Mesenchymal stem cell (in vitro differentiated cells and primary cell): Measurements from ENCODE around the gene FTCD.

Experiments
- DNase-seq: peaks from one replicate; pipeline ENCODE4 v3.0.0-alpha.2; 2013
- H2AFZ ChIP-seq: one replicate; pipeline ENCODE4 v1.6.1; 2013; ENCODE audit warnings: low read depth, mild to moderate bottlenecking, control low read depth, inconsistent platforms, low read length, moderate library complexity
- H2AK5ac ChIP-seq: 2 replicates; pipeline ENCODE4 v1.6.1; 2013; ENCODE audit warnings: low read length, moderate library complexity, mild to moderate bottlenecking, inconsistent platforms; ENCODE audit not compliant: severe bottlenecking
- H2BK120ac ChIP-seq: one replicate; pipeline ENCODE4 v1.6.1; 2013; ENCODE audit warnings: low read depth, mild to moderate bottlenecking, inconsistent platforms, low read length, moderate library complexity
- H2BK12ac ChIP-seq, 2 experiments: one replicate each; pipeline ENCODE4 v1.6.1; 2013; ENCODE audit warnings: inconsistent platforms in 2 of 2, low read length in 2 of 2, mild to moderate bottlenecking in 2 of 2, moderate library complexity in 2 of 2, control low read depth in 1 of 2
- H2BK15ac ChIP-seq: one replicate; pipeline ENCODE4 v1.6.1; 2013; ENCODE audit warnings: mild to moderate bottlenecking, low read depth, inconsistent platforms; ENCODE audit not compliant: poor library complexity, severe bottlenecking
- H2BK5ac ChIP-seq: 2 replicates; pipeline ENCODE4 v1.6.1; 2013; ENCODE audit warnings: low read depth, mild to moderate bottlenecking, low read length, control low read depth, inconsistent platforms; ENCODE audit not compliant: poor library complexity, severe bottlenecking
- H3K14ac ChIP-seq, 2 experiments: one replicate each; pipeline ENCODE4 v1.6.1; 2013; ENCODE audit warnings: inconsistent platforms in 2 of 2, low read length in 2 of 2, control low read depth in 1 of 2, mild to moderate bottlenecking in 1 of 2, moderate library complexity in 1 of 2
- H3K18ac ChIP-seq, 2 experiments: one replicate each; pipeline ENCODE4 v1.6.1; 2013; ENCODE audit warnings: inconsistent platforms in 2 of 2, low read length in 2 of 2, control low read depth in 1 of 2, low read depth in 1 of 2, mild to moderate bottlenecking in 1 of 2
- H3K23ac ChIP-seq, 2 experiments: one replicate each; pipeline ENCODE4 v1.6.1; 2013; ENCODE audit warnings: inconsistent platforms in 2 of 2, low read length in 2 of 2, mild to moderate bottlenecking in 2 of 2, moderate library complexity in 2 of 2, control low read depth in 1 of 2
- H3K27ac ChIP-seq: 2 replicates; pipeline ENCODE4 v1.5.1; 2013; ENCODE audit warnings: mild to moderate bottlenecking, moderate library complexity, low read length, control low read depth, inconsistent platforms; ENCODE audit not compliant: poor library complexity, severe bottlenecking
- H3K27me3 ChIP-seq, 2 experiments: 2 replicates each; pipeline versions ENCODE4 v1.6.1 to v1.7.0; 2013; ENCODE audit warnings: low read length in 2 of 2, mild to moderate bottlenecking in 2 of 2, moderate library complexity in 2 of 2, control low read depth in 1 of 2, inconsistent platforms in 1 of 2; ENCODE audit not compliant: control insufficient read depth in 1 of 2, insufficient read depth in 1 of 2
- H3K36me3 ChIP-seq, 2 experiments: 2 replicates each; pipeline versions ENCODE4 v1.6.1 to v1.7.0; 2013; ENCODE audit warnings: low read length in 2 of 2, control low read depth in 1 of 2, inconsistent platforms in 1 of 2, low read depth in 1 of 2, mild to moderate bottlenecking in 1 of 2; ENCODE audit not compliant: insufficient read depth in 2 of 2, control insufficient read depth in 1 of 2
- H3K4ac ChIP-seq, 2 experiments: one replicate each; pipeline ENCODE4 v1.6.1; 2013; ENCODE audit warnings: inconsistent platforms in 2 of 2, low read length in 2 of 2, mild to moderate bottlenecking in 2 of 2, moderate library complexity in 2 of 2, control low read depth in 1 of 2, low read depth in 1 of 2
- H3K4me1 ChIP-seq: 2 replicates; pipeline ENCODE4 v1.6.1; 2013; ENCODE audit warnings: low read depth, low read length, control low read depth; ENCODE audit not compliant: control insufficient read depth, insufficient read depth
- H3K4me2 ChIP-seq: 2 replicates; pipeline ENCODE4 v1.6.1; 2013; ENCODE audit warnings: low read length, mild to moderate bottlenecking, inconsistent platforms; ENCODE audit not compliant: poor library complexity, severe bottlenecking
- H3K4me3 ChIP-seq, 2 experiments: 2 replicates each; pipeline versions ENCODE4 v1.5.1 to v1.7.0; 2013; ENCODE audit warnings: low read length in 2 of 2, mild to moderate bottlenecking in 2 of 2, control low read depth in 1 of 2, low read depth in 1 of 2; ENCODE audit not compliant: insufficient read depth in 1 of 2
- H3K79me1 ChIP-seq: replicated peaks from 2 replicates; pipeline ENCODE4 v1.6.1; 2013; ENCODE audit warnings: mild to moderate bottlenecking, control low read depth, low read length, inconsistent platforms; ENCODE audit not compliant: poor library complexity, severe bottlenecking
- H3K9ac ChIP-seq: 2 replicates; pipeline ENCODE4 v1.7.0; 2013; ENCODE audit warnings: mild to moderate bottlenecking, low read length, moderate library complexity
- H3K9me3 ChIP-seq: 2 replicates; pipeline ENCODE4 v1.7.0; 2013; ENCODE audit warnings: mild to moderate bottlenecking, low read length; ENCODE audit not compliant: control insufficient read depth
- H4K8ac ChIP-seq: one replicate; pipeline ENCODE4 v1.6.1; 2013; ENCODE audit warnings: inconsistent platforms, mild to moderate bottlenecking, low read length, moderate library complexity
- H4K91ac ChIP-seq: one replicate; pipeline ENCODE4 v1.6.1; 2013; ENCODE audit warnings: mild to moderate bottlenecking, low read length, inconsistent platforms
- WGBS: methylation state at CpG from one replicate; pipeline ENCODE4 v1.1.7; 2013; ENCODE audit warnings: mixed read lengths; 5-methylcytosine and 5-hydroxymethylcytosine counted together

Gene FTCD

GRCh38 chr21:46157987-46158451 is 2.6 kb upstream of the FTCD start:
- 97% methylated on average over 15 of the region's 15 CpGs for WGBS
- H3K9ac ChIP-seq, result no peak overlapping the region
- H2AFZ ChIP-seq, result no peak overlapping the region
- H2BK15ac ChIP-seq, result no peak overlapping the region
- no peak overlapping the region for H4K8ac ChIP-seq
- H2BK5ac ChIP-seq, result no peak overlapping the region
- H3K36me3 ChIP-seq, result peaks cover 4 to 42% of the 10 kb centered on the region in 2 experiments
- no peak overlapping the region for H2AK5ac ChIP-seq
- no peak overlapping the region for H2BK12ac ChIP-seq
- no peak overlapping the region for H4K91ac ChIP-seq
- H3K18ac ChIP-seq, result no peak overlapping the region
- no peak overlapping the region for H3K4me2 ChIP-seq
- H3K27ac ChIP-seq, result no peak overlapping the region
- no peak overlapping the region for H3K4ac ChIP-seq
- no peak overlapping the region for H3K4me3 ChIP-seq
- H2BK120ac ChIP-seq, result no peak overlapping the region
- no peaks in the 10 kb centered on the region for H3K27me3 ChIP-seq
- H3K79me1 ChIP-seq, result peaks cover 2% of the 10 kb centered on the region
- no peak for DNase-seq
- no peak overlapping the region for H3K14ac ChIP-seq
- H3K4me1 ChIP-seq, result peaks cover 19% of the 10 kb centered on the region
- no peak overlapping the region for H3K23ac ChIP-seq
- H3K9me3 ChIP-seq, result no peaks in the 10 kb centered on the region

- no peak overlapping the region for H3K4me2 ChIP-seq
- no peak overlapping the region for H3K18ac ChIP-seq
- H2AK5ac ChIP-seq, result no peak overlapping the region
- H3K14ac ChIP-seq, result no peak overlapping the region
- no peak overlapping the region for H3K4ac ChIP-seq
- no peak overlapping the region for H2BK5ac ChIP-seq
- no peak overlapping the region for H2BK120ac ChIP-seq
- no peak overlapping the region for H4K8ac ChIP-seq
- no peak overlapping the region for H2BK12ac ChIP-seq
- no peaks in the 10 kb centered on the region for H3K27me3 ChIP-seq
- no peak overlapping the region for H3K4me3 ChIP-seq
- no peak overlapping the region for H2BK15ac ChIP-seq
- no peaks in the 10 kb centered on the region for H3K9me3 ChIP-seq
- no peak overlapping the region for H3K9ac ChIP-seq
- H3K23ac ChIP-seq, result no peak overlapping the region
- peaks cover 4 to 42% of the 10 kb centered on the region in 2 experiments for H3K36me3 ChIP-seq
- H3K27ac ChIP-seq, result no peak overlapping the region
- H2AFZ ChIP-seq, result no peak overlapping the region
- DNase-seq, result no peak
- H4K91ac ChIP-seq, result no peak overlapping the region
- peaks cover 2% of the 10 kb centered on the region for H3K79me1 ChIP-seq
- peaks cover 22% of the 10 kb centered on the region for H3K4me1 ChIP-seq
- 94% methylated on average over 12 of the region's 12 CpGs for WGBS
Measured at GRCh38 chr21:46157396-46157986, 2.1 kb upstream of the FTCD start.

DNA sequence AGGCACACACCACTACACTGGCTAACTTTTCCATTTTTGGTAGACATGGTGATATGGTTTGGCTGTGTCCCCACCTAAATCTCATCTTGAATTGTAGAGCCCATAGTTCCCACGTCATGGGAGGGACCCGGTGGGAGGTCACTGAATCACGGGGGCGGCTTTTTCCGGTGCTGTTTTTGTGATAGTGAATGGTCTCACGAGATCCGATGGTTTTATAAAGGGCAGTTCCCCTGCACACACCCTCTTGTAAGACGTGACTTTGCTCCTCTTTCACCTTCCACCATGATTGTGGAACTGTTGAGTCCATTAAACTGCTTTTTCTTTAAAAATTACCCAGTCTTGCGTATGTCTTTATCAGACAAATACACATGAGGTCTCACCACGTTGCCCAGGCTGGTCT is 1.3 kb upstream of the FTCD start:
- Histone ChIP-seq H3K36me3 (peaks cover 4 to 40% of the 10 kb centered on the region in 2 experiments), H3K27me3 (no peaks in the 10 kb centered on the region), H3K23ac (no peak overlapping the region), H3K9me3 (no peaks in the 10 kb centered on the region), H2BK15ac (no peak overlapping the region), H3K9ac (no peak overlapping the region), H3K79me1 (peaks cover 2% of the 10 kb centered on the region), H3K14ac (no peak overlapping the region), H4K91ac (no peak overlapping the region), H4K8ac (no peak overlapping the region), H2BK12ac (no peak overlapping the region), H2BK5ac (no peak overlapping the region), H2BK120ac (no peak overlapping the region), H3K4me3 (no peak overlapping the region), H3K4me2 (no peak overlapping the region), H3K4me1 (peaks cover 22% of the 10 kb centered on the region), H2AFZ (no peak overlapping the region), H3K18ac (no peak overlapping the region), H2AK5ac (no peak overlapping the region), H3K4ac (no peak overlapping the region), H3K27ac (no peak overlapping the region)
- no peak for DNase-seq
- 94% methylated on average over 10 of the region's 10 CpGs for WGBS

DNA sequence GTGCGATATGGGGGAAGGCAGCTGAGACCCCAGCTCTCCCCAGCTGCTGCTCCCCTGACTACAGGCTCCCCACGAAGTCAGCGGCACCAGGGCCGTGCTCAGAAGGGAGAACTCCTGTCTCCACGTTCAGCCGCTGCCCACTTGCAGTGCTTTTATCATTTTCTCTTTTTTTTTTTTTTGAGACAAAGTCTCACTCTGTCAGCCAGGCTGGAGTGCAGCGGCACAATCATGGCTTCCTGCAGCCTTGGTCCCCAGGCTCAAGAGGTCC is 933 bp upstream of the FTCD start:
- Histone ChIP-seq H3K4me3 (no peak overlapping the region), H3K23ac (no peak overlapping the region), H3K27me3 (no peaks in the 10 kb centered on the region), H3K4ac (no peak overlapping the region), H4K8ac (no peak overlapping the region), H2BK12ac (no peak overlapping the region), H4K91ac (no peak overlapping the region), H2AFZ (no peak overlapping the region), H3K4me2 (no peak overlapping the region), H3K14ac (peak overlapping the region in 1 of 2 experiments; percentile 72), H3K79me1 (peaks cover 2% of the 10 kb centered on the region), H3K9ac (no peak overlapping the region), H3K9me3 (no peaks in the 10 kb centered on the region), H2BK15ac (no peak overlapping the region), H3K18ac (peak overlapping the region in 1 of 2 experiments; percentile 34), H2BK5ac (no peak overlapping the region), H3K36me3 (peaks cover 4 to 36% of the 10 kb centered on the region in 2 experiments), H2BK120ac (no peak overlapping the region), H2AK5ac (no peak overlapping the region), H3K4me1 (peaks cover 22% of the 10 kb centered on the region), H3K27ac (no peak overlapping the region)
- DNase-seq, result no peak
- WGBS, result 95% methylated on average over 7 of the region's 7 CpGs
